Activated CD8-positive, alpha-beta memory T cell treated with anti-CD3 and anti-CD28 coated beads, Interleukin-2, amount 10 ng/mL, durations not matched to agents 7 days and 5 days (primary cell): Measurements from ENCODE around the gene ARSJ. TPM values are rescaled to one million over a fixed set of nuclear protein-coding genes. Genes with fewer than 3 reads are reported as not detected.

ENCODE experiments used
- ATAC-seq: fragments of 150-1000 bp; cut with Tn5 transposase; one replicate; pipeline ENCODE4 v1.10.0; 2021; ENCODE audit warnings: moderate library complexity
- CTCF ChIA-PET: fragments of 350-600 bp; sonication (Branson Sonifier 250); formaldehyde crosslinking; loops from one replicate; lab custom pipeline; 2021; ENCODE audit warnings: antibody characterized with exemption; lab: Charles Lee
- DNase-seq: peaks from one replicate; pipeline ENCODE4 v3.0.0-alpha.2; 2020
- H3K27ac Mint-ChIP-seq: one replicate; pipeline ENCODE4 v1.8.0; 2021; ENCODE audit warnings: mild to moderate bottlenecking, mixed read lengths
- H3K27me3 Mint-ChIP-seq: one replicate; pipeline ENCODE4 v1.8.0; 2021; ENCODE audit warnings: mixed read lengths
- H3K36me3 Mint-ChIP-seq: one replicate; pipeline ENCODE4 v1.8.0; 2021; ENCODE audit warnings: mild to moderate bottlenecking, mixed read lengths
- H3K4me1 Mint-ChIP-seq: one replicate; pipeline ENCODE4 v1.8.0; 2021; ENCODE audit warnings: mixed read lengths
- H3K4me3 Mint-ChIP-seq: one replicate; pipeline ENCODE4 v1.8.0; 2021; ENCODE audit warnings: mild to moderate bottlenecking, moderate library complexity, mixed read lengths
- H3K9me3 Mint-ChIP-seq: one replicate; pipeline ENCODE4 v1.8.0; 2022; ENCODE audit warnings: low read depth, mixed read lengths
- total RNA-seq, 2 experiments: library from RNA; stranded (reverse); gene quantifications; one replicate each; pipeline ENCODE4 v1.2.3, GENCODE V29; 2021

ARSJ gene
- total RNA-seq, 2 experiments from 2014 or later, result not detected

DNA sequence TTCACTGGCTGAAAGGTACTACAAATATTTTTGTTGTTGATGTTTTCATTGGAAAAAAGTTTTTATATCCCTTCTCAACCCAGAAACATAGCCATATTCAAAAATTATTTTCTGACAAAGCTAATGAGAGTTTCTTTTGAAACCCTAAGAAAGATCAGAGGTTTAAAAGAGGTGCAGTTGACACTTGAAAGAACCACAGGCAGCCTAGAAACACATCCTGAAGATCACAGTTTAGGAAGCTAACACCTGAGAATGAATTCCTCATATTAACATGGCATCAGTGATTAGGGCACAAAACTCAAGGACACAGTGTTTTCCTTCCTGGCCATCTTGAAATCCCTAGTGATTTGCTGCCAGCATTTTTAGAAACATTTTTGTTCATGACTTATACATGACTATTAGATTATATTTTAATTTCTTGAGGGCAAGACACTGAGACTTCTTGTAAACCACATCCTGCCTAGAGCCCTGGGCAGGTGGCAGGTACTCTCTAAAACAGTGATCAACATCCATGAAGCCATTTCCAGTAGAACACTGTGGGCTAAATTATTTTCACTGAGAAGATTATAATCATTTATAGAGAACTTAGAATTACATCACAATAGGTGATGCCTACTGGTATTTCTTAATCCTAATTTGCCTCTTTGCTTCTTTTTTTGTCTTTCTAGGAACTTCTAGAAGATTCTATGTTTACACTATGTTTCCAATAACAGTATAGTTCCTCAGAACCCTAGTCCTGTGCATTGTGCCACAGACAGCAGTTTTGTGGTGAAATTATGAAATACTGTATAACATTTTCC lies 80.0 kb downstream of the ARSJ start:
- peak; percentile 52 for ATAC-seq
- DNase-seq, result no peak
- no peak overlapping the region for H3K27ac Mint-ChIP-seq
- H3K27me3 Mint-ChIP-seq, result no peaks in the 10 kb centered on the region
- CTCF ChIA-PET, result no interaction called here
- H3K4me3 Mint-ChIP-seq, result no peak overlapping the region
- peaks cover 23% of the 10 kb centered on the region for H3K4me1 Mint-ChIP-seq
- no peaks in the 10 kb centered on the region for H3K9me3 Mint-ChIP-seq
- no peaks in the 10 kb centered on the region for H3K36me3 Mint-ChIP-seq

DNA sequence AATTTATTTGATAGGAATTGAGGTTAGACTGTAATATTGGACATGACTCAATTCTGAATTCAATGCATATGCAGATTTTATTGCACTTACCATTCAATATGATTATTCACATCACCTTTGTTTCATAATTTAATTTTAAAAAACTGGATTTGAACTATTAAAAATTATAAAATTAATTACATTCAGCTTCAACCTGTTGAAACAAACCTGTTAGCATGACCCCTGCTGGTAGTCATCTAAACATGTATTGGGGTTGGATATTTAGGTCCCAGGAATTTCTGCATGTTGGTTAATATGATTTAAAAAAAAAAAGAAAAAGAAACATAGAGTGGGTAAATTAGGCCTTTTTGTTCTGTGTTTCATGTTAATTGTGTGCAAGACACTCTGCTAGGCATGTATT lies 85.9 kb downstream of the ARSJ start:
- Mint-ChIP-seq H3K27me3 (no peaks in the 10 kb centered on the region), H3K9me3 (no peaks in the 10 kb centered on the region), H3K27ac (no peak overlapping the region), H3K36me3 (no peaks in the 10 kb centered on the region), H3K4me3 (no peak overlapping the region), H3K4me1 (no peaks in the 10 kb centered on the region)
- ATAC-seq, result no peak
- DNase-seq, result no peak
- CTCF ChIA-PET, result no interaction called here

GRCh38 chr4:113888006-113888405 lies 91.4 kb downstream of the ARSJ start:
- H3K27ac Mint-ChIP-seq, result no peak overlapping the region
- no peak overlapping the region for H3K4me3 Mint-ChIP-seq
- CTCF ChIA-PET, result no interaction called here
- no peaks in the 10 kb centered on the region for H3K4me1 Mint-ChIP-seq
- no peaks in the 10 kb centered on the region for H3K9me3 Mint-ChIP-seq
- ATAC-seq (no peak), DNase-seq (no peak)
- peaks cover 2% of the 10 kb centered on the region for H3K36me3 Mint-ChIP-seq
- H3K27me3 Mint-ChIP-seq, result no peaks in the 10 kb centered on the region

GRCh38 chr4:113885291-113885690 lies 94.2 kb downstream of the ARSJ start:
- peaks cover 2% of the 10 kb centered on the region for H3K36me3 Mint-ChIP-seq
- CTCF ChIA-PET, result no interaction called here
- no peak overlapping the region for H3K4me3 Mint-ChIP-seq
- H3K9me3 Mint-ChIP-seq, result no peaks in the 10 kb centered on the region
- no peak for ATAC-seq
- H3K27me3 Mint-ChIP-seq, result no peaks in the 10 kb centered on the region
- H3K4me1 Mint-ChIP-seq, result no peaks in the 10 kb centered on the region
- H3K27ac Mint-ChIP-seq, result no peak overlapping the region
- no peak for DNase-seq

DNA sequence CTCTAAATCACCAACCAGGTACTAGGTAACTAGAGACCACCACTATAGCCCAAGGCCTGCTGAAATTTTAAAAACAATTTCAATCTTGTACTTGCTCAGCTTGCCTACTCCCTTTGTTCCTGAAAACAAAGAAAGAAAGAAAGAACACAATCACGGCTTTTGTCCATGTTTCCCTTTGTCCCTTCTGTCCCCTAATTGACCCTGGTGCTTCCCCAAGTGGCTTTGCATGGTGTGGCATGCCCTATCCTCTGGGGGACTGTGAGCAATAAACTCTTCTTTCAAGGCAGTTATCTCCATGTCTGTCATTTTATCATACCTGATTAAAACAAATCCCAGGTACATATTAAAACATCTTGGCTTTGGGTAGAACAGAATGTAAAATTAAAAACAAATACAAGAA lies 94.8 kb downstream of the ARSJ start:
- Mint-ChIP-seq H3K4me3 (no peak overlapping the region), H3K4me1 (no peaks in the 10 kb centered on the region), H3K27me3 (no peaks in the 10 kb centered on the region), H3K36me3 (peaks cover 2% of the 10 kb centered on the region), H3K27ac (no peak overlapping the region), H3K9me3 (no peaks in the 10 kb centered on the region)
- DNase-seq (no peak), ATAC-seq (no peak)
- CTCF ChIA-PET, result no interaction called here

- no peak overlapping the region for H3K27ac Mint-ChIP-seq
- H3K9me3 Mint-ChIP-seq, result no peaks in the 10 kb centered on the region
- H3K4me3 Mint-ChIP-seq, result no peak overlapping the region
- no peak for ATAC-seq
- no peaks in the 10 kb centered on the region for H3K4me1 Mint-ChIP-seq
- H3K27me3 Mint-ChIP-seq, result no peaks in the 10 kb centered on the region
- H3K36me3 Mint-ChIP-seq, result peaks cover 2% of the 10 kb centered on the region
- CTCF ChIA-PET, result no interaction called here
- DNase-seq, result no peak
These were observed 96.8 kb downstream of the ARSJ start for GRCh38 chr4:113882668-113883067.

DNA sequence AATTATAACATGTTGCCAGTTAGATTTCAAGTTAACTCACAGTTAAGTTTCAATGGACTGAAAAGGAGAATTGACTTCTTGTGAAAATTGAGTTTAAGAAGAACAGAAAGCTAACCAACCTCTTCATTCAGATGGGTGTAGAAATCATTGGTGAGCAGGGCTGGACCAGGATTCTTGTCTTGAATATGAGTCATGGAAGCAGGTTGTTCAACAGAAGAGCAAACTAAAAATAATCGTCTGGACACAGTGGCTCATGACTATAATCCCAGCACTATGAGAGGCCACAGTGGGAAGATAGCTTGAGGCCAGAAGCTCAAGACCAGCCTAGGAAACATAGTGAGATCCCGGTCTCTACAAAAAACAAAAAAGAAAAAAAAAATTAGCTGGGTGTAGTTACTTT lies 98.2 kb downstream of the ARSJ start:
- no peak overlapping the region for H3K27ac Mint-ChIP-seq
- H3K4me1 Mint-ChIP-seq, result no peaks in the 10 kb centered on the region
- H3K27me3 Mint-ChIP-seq, result no peaks in the 10 kb centered on the region
- DNase-seq, result no peak
- CTCF ChIA-PET, result no interaction called here
- ATAC-seq, result no peak
- H3K4me3 Mint-ChIP-seq, result no peak overlapping the region
- H3K9me3 Mint-ChIP-seq, result no peaks in the 10 kb centered on the region
- H3K36me3 Mint-ChIP-seq, result peaks cover 2% of the 10 kb centered on the region

GRCh38 chr4:113880240-113881028 lies 99.0 kb downstream of the ARSJ start:
- H3K27me3 Mint-ChIP-seq, result no peaks in the 10 kb centered on the region
- DNase-seq (no peak), ATAC-seq (no peak)
- H3K27ac Mint-ChIP-seq, result no peak overlapping the region
- no peaks in the 10 kb centered on the region for H3K9me3 Mint-ChIP-seq
- CTCF ChIA-PET, result no interaction called here
- H3K4me1 Mint-ChIP-seq, result no peaks in the 10 kb centered on the region
- H3K36me3 Mint-ChIP-seq, result peaks cover 2% of the 10 kb centered on the region
- H3K4me3 Mint-ChIP-seq, result no peak overlapping the region

GRCh38 chr4:113878668-113879067 lies 100.8 kb downstream of the ARSJ start:
- Mint-ChIP-seq H3K27ac (no peak overlapping the region), H3K4me3 (no peak overlapping the region), H3K9me3 (no peaks in the 10 kb centered on the region), H3K36me3 (peaks cover 2% of the 10 kb centered on the region), H3K27me3 (no peaks in the 10 kb centered on the region), H3K4me1 (no peaks in the 10 kb centered on the region)
- no peak for DNase-seq
- CTCF ChIA-PET, result no interaction called here
- no peak for ATAC-seq

DNA sequence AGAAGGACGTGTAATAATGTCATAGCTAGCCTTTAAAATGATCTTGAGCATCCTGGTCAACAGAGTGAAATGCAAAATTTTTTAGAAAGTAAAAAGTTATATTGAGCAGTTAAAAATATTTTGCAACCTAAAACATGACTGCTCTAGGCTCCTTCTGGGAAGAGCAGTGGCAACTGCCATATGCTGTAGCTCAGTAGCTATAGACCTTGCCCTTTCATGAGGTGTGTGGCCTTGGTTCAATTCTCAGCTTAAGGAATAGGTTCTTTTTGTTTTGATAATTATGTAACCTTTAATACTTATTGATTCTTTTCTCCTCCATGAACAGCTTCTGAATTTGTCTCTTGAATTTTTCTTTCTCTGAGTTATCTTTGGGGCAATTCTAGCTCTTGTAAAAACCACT lies 105.0 kb downstream of the ARSJ start:
- peaks cover 5% of the 10 kb centered on the region for H3K36me3 Mint-ChIP-seq
- DNase-seq (no peak), ATAC-seq (no peak)
- peaks cover 4% of the 10 kb centered on the region for H3K4me1 Mint-ChIP-seq
- CTCF ChIA-PET, result interaction anchor here (1.0 kb wide), 1 partner anchor 481 kb away, joined by 3 read pairs; no protein-coding TSS in a partner anchor
- H3K9me3 Mint-ChIP-seq, result no peaks in the 10 kb centered on the region
- H3K4me3 Mint-ChIP-seq, result no peak overlapping the region
- H3K27me3 Mint-ChIP-seq, result no peaks in the 10 kb centered on the region
- H3K27ac Mint-ChIP-seq, result no peak overlapping the region

DNA sequence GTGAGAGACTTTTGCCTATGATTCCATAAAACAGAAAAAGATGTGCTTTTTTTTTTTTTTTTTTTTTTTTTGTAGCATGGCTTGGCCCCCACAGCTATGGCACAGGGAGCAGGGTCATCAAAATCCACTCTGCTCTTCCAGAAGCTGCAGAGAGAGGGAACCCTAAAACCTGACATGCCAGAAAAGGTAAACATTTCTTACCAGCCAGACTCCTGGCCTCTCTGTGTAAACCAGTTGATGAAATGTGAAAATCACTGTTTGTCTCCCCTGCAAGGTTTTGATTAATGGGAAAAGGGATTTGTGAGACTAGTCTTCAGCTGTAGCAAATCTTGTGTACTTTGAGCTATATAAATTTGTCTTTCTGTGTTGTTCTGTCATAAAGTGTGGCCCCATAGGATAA lies 105.9 kb downstream of the ARSJ start:
- H3K27me3 Mint-ChIP-seq, result no peaks in the 10 kb centered on the region
- H3K9me3 Mint-ChIP-seq, result no peaks in the 10 kb centered on the region
- H3K36me3 Mint-ChIP-seq, result peaks cover 5% of the 10 kb centered on the region
- ATAC-seq, result no peak
- no peak for DNase-seq
- CTCF ChIA-PET, result no interaction called here
- no peak overlapping the region for H3K27ac Mint-ChIP-seq
- H3K4me1 Mint-ChIP-seq, result peaks cover 4% of the 10 kb centered on the region
- H3K4me3 Mint-ChIP-seq, result no peak overlapping the region

DNA sequence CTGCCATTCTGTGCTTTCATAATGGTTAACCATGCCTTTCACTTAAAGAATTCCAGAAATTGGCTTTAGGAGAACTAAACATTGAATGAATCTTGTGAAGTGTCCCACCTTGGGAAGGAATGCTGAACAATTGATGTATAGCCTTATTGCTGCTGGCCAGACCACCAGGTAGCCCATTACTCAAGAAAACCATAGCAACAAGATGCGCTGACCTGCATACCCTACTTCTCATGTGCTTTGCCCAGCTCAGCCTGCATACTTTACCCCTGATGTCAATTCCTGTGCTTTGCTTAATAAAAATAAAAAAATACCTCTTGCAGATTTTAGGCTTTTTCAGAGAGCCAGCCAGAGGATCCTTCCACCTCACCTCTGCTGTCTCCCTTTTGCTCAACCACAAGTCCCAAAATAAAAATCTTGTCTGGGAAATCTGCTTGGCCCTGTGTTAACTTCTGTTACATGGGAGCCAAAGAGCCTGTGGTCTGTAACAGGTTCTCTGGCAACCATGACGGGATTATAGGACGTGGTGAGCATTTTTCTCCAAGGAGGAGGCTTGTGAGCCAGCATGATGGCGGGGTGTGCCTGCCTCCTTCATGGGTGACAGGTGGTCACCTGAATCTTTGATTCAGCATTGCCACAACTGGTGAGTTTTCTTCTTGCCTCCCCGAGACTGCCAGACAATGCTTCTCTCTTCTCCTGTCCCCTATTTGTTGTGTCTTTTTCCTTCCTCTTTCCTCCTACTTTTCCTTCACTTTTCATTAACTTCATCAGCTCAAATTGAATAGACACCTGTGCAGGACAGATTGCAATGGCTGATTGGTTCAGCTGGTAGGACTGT lies 106.8 kb downstream of the ARSJ start:
- CTCF ChIA-PET, result no interaction called here
- Mint-ChIP-seq H3K9me3 (no peaks in the 10 kb centered on the region), H3K4me3 (no peak overlapping the region), H3K27ac (no peak overlapping the region), H3K4me1 (peaks cover 4% of the 10 kb centered on the region), H3K27me3 (no peaks in the 10 kb centered on the region), H3K36me3 (peaks cover 5% of the 10 kb centered on the region)
- no peak for DNase-seq
- no peak for ATAC-seq

DNA sequence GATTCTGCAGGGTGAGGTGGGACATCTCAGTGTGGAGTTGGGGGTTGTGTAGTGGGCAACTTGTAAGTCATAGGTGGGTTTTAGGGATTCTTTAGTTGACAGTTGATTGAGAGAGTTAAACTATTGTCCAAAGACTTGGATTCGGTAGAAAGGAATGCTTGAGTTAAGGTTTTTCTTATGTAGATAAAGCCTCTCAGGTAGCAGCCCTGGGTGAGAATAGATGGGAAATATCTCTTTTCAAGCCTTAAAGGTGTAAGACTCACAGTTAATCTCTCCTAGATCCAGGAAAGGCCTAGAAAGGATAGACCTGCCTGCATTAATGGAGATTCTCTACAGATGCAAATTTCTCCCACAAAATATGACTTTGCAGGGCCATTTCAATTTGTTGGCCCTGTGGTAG lies 108.4 kb downstream of the ARSJ start:
- CTCF ChIA-PET, result no interaction called here
- Mint-ChIP-seq H3K9me3 (no peaks in the 10 kb centered on the region), H3K36me3 (peaks cover 5% of the 10 kb centered on the region), H3K4me3 (no peak overlapping the region), H3K27me3 (no peaks in the 10 kb centered on the region), H3K4me1 (peaks cover 4% of the 10 kb centered on the region), H3K27ac (no peak overlapping the region)
- ATAC-seq (no peak), DNase-seq (no peak)
